ENCODE measurements around the gene SUMO2. TPM values are rescaled to one million over a fixed set of nuclear protein-coding genes. Genes with fewer than 3 reads are reported as not detected.

Gene SUMO2
- total RNA-seq, 1 experiment from 2014 or later = 859 TPM

- TF ChIP-seq MAX (IDR thresholded peaks at IDR 0.05) (no peak), SIN3A (IDR thresholded peaks at IDR 0.05; ENCODE audit: low read depth) (no peak), EZH2phosphoT487 (IDR thresholded peaks at IDR 0.05; ENCODE audit: borderline replicate concordance) (no peak), YY1 (IDR thresholded peaks at IDR 0.05; ENCODE audit: extremely low read depth, insufficient replicate concordance, low read depth, low read length) (peak; percentile 91)
Measured at GRCh38 chr17:75124041-75124818, 58.5 kb downstream of the SUMO2 start (continued).

- Histone ChIP-seq H3K9me3 (ENCODE audit: control insufficient read depth in 1 of 2, insufficient read depth in 1 of 2, low read depth in 1 of 2, low read length in 2 of 2) (no peaks in the 10 kb centered on the region), H3K9ac (ENCODE audit: low read length) (no peak overlapping the region), H3K27me3 (ENCODE audit: insufficient read depth, low read length) (no peaks in the 10 kb centered on the region), H3K4me2 (ENCODE audit: low read length) (no peak overlapping the region), H3K4me1 (ENCODE audit: control insufficient read depth in 1 of 2, insufficient read depth in 2 of 2, low read length in 2 of 2) (peaks cover 19 to 50% of the 10 kb centered on the region in 2 experiments), H3K79me2 (ENCODE audit: insufficient read depth, low read length) (peaks cover 82% of the 10 kb centered on the region), H3K27ac (ENCODE audit: low read depth, low read length) (no peak overlapping the region; the same call in 1 of the 2 replicates), H3K9me2 (ENCODE audit: insufficient read depth) (no peaks in the 10 kb centered on the region), H4K20me1 (ENCODE audit: insufficient read depth) (no peaks in the 10 kb centered on the region; the same call in 1 of the 2 replicates), H3K4me3 (replicated peaks in 1 of 2; ENCODE audit: low read depth in 1 of 2, low read length in 2 of 2) (no peak overlapping the region), H2AFZ (ENCODE audit: low read depth, low read length, poor library complexity, severe bottlenecking) (no peak overlapping the region), H3K36me3 (ENCODE audit: control insufficient read depth in 1 of 2, insufficient read depth in 2 of 2, low read length in 2 of 2) (peaks cover 6 to 57% of the 10 kb centered on the region in 2 experiments; a peak in 3 of 4 replicates)
- no TSS peak for BruUV-seq (replicated peaks)
- ATAC-seq = no peak
- CTCF ChIA-PET = interaction anchor here (2.2 kb wide), 1 partner anchor 12 kb away, joined by 6 read pairs; no protein-coding TSS in a partner anchor
- intact Hi-C loops (cut with micrococcal nuclease) = loop anchor here (10.0 kb wide), 1 partner anchor 146 kb away; the partner anchor contains the start of genes GGA3 and MRPS7
- POLR2A ChIA-PET = interaction anchor here (1.2 kb wide), 1 partner anchor 37 kb away, joined by 4 read pairs; no protein-coding TSS in a partner anchor
- RAD21 ChIA-PET (ENCODE audit: low non-redundant PET in 1 of 2, low total read pairs in 2 of 2, uncharacterized antibody in 2 of 2, unreplicated experiment in 2 of 2) = no interaction called here
- TF ChIP-seq FOSL1 (IDR thresholded peaks at IDR 0.05; ENCODE audit: low read depth) (no peak), CTCF (IDR thresholded peaks at IDR 0.05 in 2 of 3, conservative IDR thresholded peaks at IDR 0.05 in 1 of 3; ENCODE audit: borderline replicate concordance in 1 of 3, insufficient read depth in 1 of 3, low read depth in 2 of 3, low read length in 2 of 3) (no peak), EGR1 (IDR thresholded peaks at IDR 0.05; ENCODE audit: low read depth) (no peak), YY1 (IDR thresholded peaks at IDR 0.05; ENCODE audit: extremely low read depth, insufficient replicate concordance, low read depth, low read length) (no peak), MAX (IDR thresholded peaks at IDR 0.05) (no peak), ATF3 (IDR thresholded peaks at IDR 0.05) (no peak), ZBTB33 (IDR thresholded peaks at IDR 0.05; ENCODE audit: extremely low read depth, insufficient replicate concordance, low read length) (no peak), CEBPB (IDR thresholded peaks at IDR 0.05; ENCODE audit: low read depth) (no peak)
- no peak for DNase-seq (ENCODE audit: low read depth, low spot score)
Measured at GRCh38 chr17:75118307-75118706, 64.5 kb downstream of the SUMO2 start.

All from HCT116 (cell line).